Stomach (tissue), 9 donors: ENCODE results near the gene CAB39. TPM values are rescaled to one million over a fixed set of nuclear protein-coding genes. Genes with fewer than 3 reads are reported as not detected.

ENCODE experiments used
- DNase-seq, 2 donors: peaks; one replicate each; pipeline versions ENCODE4 v3.0.0 to v3.0.0-alpha.2; 2013 to 2019
- H3K27ac ChIP-seq, 5 donors: fragments of 200-600 bp in 4 of 5; sonication (generic) in 4 of 5; one replicate each; pipeline ENCODE4 v1.5.1; 2013 to 2019; ENCODE audit warnings: mild to moderate bottlenecking in 1 of 5, moderate library complexity in 1 of 5
- H3K27me3 ChIP-seq, 3 donors: fragments of 200-600 bp; sonication (generic); one replicate each; pipeline ENCODE4 v1.5.1; 2017 to 2019; ENCODE audit warnings: mixed run types in 1 of 3
- H3K36me3 ChIP-seq, 4 donors: fragments of 200-600 bp; sonication (generic); 1 replicate in 3 of 4; 2 replicates in 1 of 4; pipeline ENCODE4 v1.5.1; 2016 to 2019
- H3K4me1 ChIP-seq, 4 donors: fragments of 200-600 bp; sonication (generic); one replicate each; pipeline ENCODE4 v1.5.1; 2016 to 2019
- H3K4me3 ChIP-seq, 4 donors: fragments of 200-600 bp; sonication (generic) in 3 of 4; one replicate each; pipeline ENCODE4 v1.5.1; 2016 to 2019; ENCODE audit warnings: mild to moderate bottlenecking in 1 of 4
- H3K9me3 ChIP-seq, 4 donors: fragments of 200-600 bp; sonication (generic); one replicate each; pipeline ENCODE4 v1.5.1; 2016 to 2019
- CTCF ChIP-seq, 7 experiments: fragments of 450-650 bp in 4 of 7; fragments of 200-600 bp in 3 of 7; sonication (generic) in 3 of 7; IDR thresholded peaks; one replicate each; pipeline ENCODE4 v1.5.1; 2016 to 2019; ENCODE audit warnings: antibody characterized with exemption in 7 of 7, control low read depth in 2 of 7, mild to moderate bottlenecking in 1 of 7
- EP300 ChIP-seq: sonication (generic); formaldehyde crosslinking; IDR thresholded peaks from one replicate; pipeline ENCODE4 v1.6.1; 2017; ENCODE audit warnings: antibody characterized with exemption
- POLR2A ChIP-seq, 4 donors: fragments of 450-650 bp; IDR thresholded peaks; one replicate each; pipeline ENCODE4 v1.6.1; 2016; ENCODE audit warnings: antibody characterized with exemption in 4 of 4, control low read depth in 2 of 4, mild to moderate bottlenecking in 1 of 4, moderate library complexity in 1 of 4
- POLR2AphosphoS5 ChIP-seq, 3 donors: sonication (generic); formaldehyde crosslinking; IDR thresholded peaks; one replicate each; pipeline ENCODE4 v1.6.1; 2016; ENCODE audit warnings: antibody characterized with exemption in 3 of 3
- WGBS, 5 donors: extraction: QIAGEN DNeasy Blood & Tissue Kit in 3 of 5; methylation state at CpG; one replicate each; pipeline versions ENCODE4 v1.1.5 to v1.1.7; 2013 to 2018; 5-methylcytosine and 5-hydroxymethylcytosine counted together
- intact Hi-C: fragments of 100-400 bp; cut with DNase I; formaldehyde crosslinking; loops from one replicate; pipeline ENCODE4 v1.15.1; 2023; ENCODE audit warnings: low total_unique reads
- polyA plus RNA-seq, 3 donors: library from polyadenylated mRNA; stranded (reverse); fragments of 200-250 nt; gene quantifications; one replicate each; pipeline ENCODE4 v1.2.3, GENCODE V29; 2013
- total RNA-seq, 5 donors: library from RNA; depleted of rRNA; stranded (reverse); fragments of >200 nt; gene quantifications; one replicate each; pipeline versions ENCODE4 v1.1.0 to v1.2.3, GENCODE V29; 2014 to 2016
- donor health status: healthy with polysubstance abuse.
- donor health status: Bipolar disorder and iron deficiency.
- donor health status: healthy.

CAB39 gene
- total and polyA plus RNA-seq, 8 donors, result 21.8 to 126 (median 84.5) TPM

- TF ChIP-seq POLR2AphosphoS5 (IDR thresholded peaks at IDR 0.05) (no peak), CTCF (IDR thresholded peaks at IDR 0.05) (no peak), EP300 (no peak), POLR2A (IDR thresholded peaks at IDR 0.05) (no peak)
- intact Hi-C loops, result no loop called here
- Histone ChIP-seq H3K27ac (no peak overlapping the region), H3K36me3 (no peaks in the 10 kb centered on the region), H3K9me3 (no peaks in the 10 kb centered on the region), H3K27me3 (no peaks in the 10 kb centered on the region), H3K4me3 (no peak overlapping the region), H3K4me1 (peaks cover 0 to 79% (median 13%) of the 10 kb centered on the region in 4 donors)
- 71 to 82% (median 74%) methylated on average over 8 of the region's 8 CpGs for WGBS, 5 donors
- no peak for DNase-seq
Observed at GRCh38 chr2:230665263-230665691, 47.4 kb upstream of the CAB39 start.

GRCh38 chr2:230666446-230666845 lies 46.2 kb upstream of the CAB39 start:
- Histone ChIP-seq H3K36me3 (no peaks in the 10 kb centered on the region), H3K4me1 (peaks cover 0 to 70% (median 12%) of the 10 kb centered on the region in 4 donors), H3K9me3 (no peaks in the 10 kb centered on the region), H3K27ac (peak overlapping the region in 1 of 5 donors; percentile 28), H3K4me3 (no peak overlapping the region), H3K27me3 (no peaks in the 10 kb centered on the region)
- intact Hi-C loops, result no loop called here
- WGBS, 5 donors, result 54 to 69% (median 55%) methylated on average over 8 of the region's 8 CpGs
- TF ChIP-seq EP300 (no peak), POLR2A (IDR thresholded peaks at IDR 0.05) (no peak), POLR2AphosphoS5 (IDR thresholded peaks at IDR 0.05) (no peak), CTCF (IDR thresholded peaks at IDR 0.05) (no peak)
- no peak for DNase-seq

GRCh38 chr2:230666885-230667712 lies 45.5 kb upstream of the CAB39 start:
- 63 to 75% (median 71%) methylated on average over 9 of the region's 9 CpGs for WGBS, 5 donors
- Histone ChIP-seq H3K36me3 (no peaks in the 10 kb centered on the region), H3K4me3 (no peak overlapping the region), H3K4me1 (peaks cover 0 to 64% (median 13%) of the 10 kb centered on the region in 4 donors), H3K27me3 (no peaks in the 10 kb centered on the region), H3K9me3 (no peaks in the 10 kb centered on the region), H3K27ac (peak overlapping the region in 3 of 5 donors; percentile 19 to 54 (median 30))
- TF ChIP-seq POLR2A (IDR thresholded peaks at IDR 0.05) (no peak), POLR2AphosphoS5 (IDR thresholded peaks at IDR 0.05) (no peak), CTCF (IDR thresholded peaks at IDR 0.05) (no peak)
- intact Hi-C loops, result no loop called here
- DNase-seq, result no peak

GRCh38 chr2:230668184-230668938 lies 44.3 kb upstream of the CAB39 start:
- DNase-seq, result no peak
- Histone ChIP-seq H3K4me1 (peaks cover 0 to 53% (median 13%) of the 10 kb centered on the region in 4 donors), H3K27ac (peak overlapping the region in 4 of 5 donors; percentile 15 to 54 (median 24)), H3K27me3 (no peaks in the 10 kb centered on the region), H3K36me3 (no peaks in the 10 kb centered on the region), H3K4me3 (no peak overlapping the region), H3K9me3 (no peaks in the 10 kb centered on the region)
- 63 to 73% (median 70%) methylated on average over 12 of the region's 12 CpGs for whole genome bisulfite sequencing, 5 donors
- intact Hi-C loops, result no loop called here
- TF ChIP-seq EP300, result no peak
- no peak for TF ChIP-seq POLR2A (IDR thresholded peaks at IDR 0.05)
- no peak for TF ChIP-seq CTCF (IDR thresholded peaks at IDR 0.05)
- no peak for TF ChIP-seq POLR2AphosphoS5 (IDR thresholded peaks at IDR 0.05)
